ENCODE data around the gene PRR16.
A peak's percentile ranks its signal among the peaks of the same experiment; 100 is the strongest.

PRR16 gene

DNA sequence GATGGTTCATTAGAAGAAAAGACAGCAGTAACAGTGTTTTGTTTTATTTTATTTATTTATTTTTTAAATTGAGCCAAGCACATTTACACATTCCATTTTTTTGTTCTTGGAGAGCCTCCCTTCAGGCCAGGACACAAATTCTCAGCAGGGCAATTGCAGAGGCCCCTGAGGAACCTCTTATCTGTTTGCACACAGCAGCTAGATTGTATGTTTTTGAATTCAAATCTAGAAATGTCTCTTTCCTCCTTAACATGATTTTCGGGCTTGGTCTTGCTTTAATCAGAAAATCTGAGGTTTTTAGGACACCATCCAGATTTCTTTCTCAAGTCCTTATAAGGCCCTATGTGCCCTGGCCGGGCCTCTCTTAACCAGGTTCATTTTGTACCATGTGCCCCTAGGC is 76.0 kb downstream of the PRR16 start:
- Histone ChIP-seq H3K4me1 (ENCODE audit: insufficient read depth, insufficient read length) (no peaks in the 10 kb centered on the region), H3K9ac (ENCODE audit: insufficient read length, low read depth) (no peak overlapping the region), H3K9me3 (ENCODE audit: insufficient read depth, low read length) (no peaks in the 10 kb centered on the region), H3K27me3 (ENCODE audit: insufficient read depth, insufficient read length) (no peaks in the 10 kb centered on the region), H3K4me3 (ENCODE audit: insufficient read length, low read depth) (no peak overlapping the region), H3K36me3 (ENCODE audit: insufficient read depth, insufficient read length, low read length) (no peaks in the 10 kb centered on the region)
- no peak for DNase-seq (ENCODE audit: low read depth, low spot score)
- TF ChIP-seq YY1 (IDR thresholded peaks at IDR 0.05; ENCODE audit: insufficient read depth, insufficient read length) (no peak), ZNF274 (IDR thresholded peaks at IDR 0.05; ENCODE audit: low read depth, low read length) (no peak), SUZ12 (IDR thresholded peaks at IDR 0.05; ENCODE audit: extremely low read depth, insufficient read depth, insufficient read length) (no peak)

DNA sequence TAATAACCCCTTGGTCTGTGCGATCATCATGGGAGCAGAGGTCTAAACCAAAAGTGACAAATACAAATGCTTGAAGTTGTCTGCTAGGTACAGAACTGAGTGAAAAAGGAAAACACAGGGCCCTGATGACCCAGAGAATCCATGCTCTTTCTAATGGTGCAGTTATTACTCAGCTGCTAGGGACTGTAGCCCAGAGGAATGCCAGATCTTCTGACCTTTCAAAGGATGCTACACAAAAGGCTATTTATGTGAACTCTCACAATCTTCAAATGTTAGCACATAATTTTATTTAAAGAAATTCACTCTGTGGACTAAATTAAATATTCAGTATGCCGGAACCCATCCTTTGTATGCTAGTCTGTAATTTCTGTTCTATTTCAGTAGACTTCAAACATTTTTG is 79.9 kb downstream of the PRR16 start:
- Histone ChIP-seq H3K9ac (ENCODE audit: insufficient read length, low read depth) (no peak overlapping the region), H3K27me3 (ENCODE audit: insufficient read depth, insufficient read length) (no peaks in the 10 kb centered on the region), H3K4me3 (ENCODE audit: insufficient read length, low read depth) (no peak overlapping the region), H3K36me3 (ENCODE audit: insufficient read depth, insufficient read length, low read length) (no peaks in the 10 kb centered on the region), H3K4me1 (ENCODE audit: insufficient read depth, insufficient read length) (no peaks in the 10 kb centered on the region), H3K9me3 (ENCODE audit: insufficient read depth, low read length) (no peaks in the 10 kb centered on the region)
- TF ChIP-seq SUZ12 (IDR thresholded peaks at IDR 0.05; ENCODE audit: extremely low read depth, insufficient read depth, insufficient read length) (no peak), YY1 (IDR thresholded peaks at IDR 0.05; ENCODE audit: insufficient read depth, insufficient read length) (no peak), ZNF274 (IDR thresholded peaks at IDR 0.05; ENCODE audit: low read depth, low read length) (no peak)
- no peak for DNase-seq (ENCODE audit: low read depth, low spot score)

DNA sequence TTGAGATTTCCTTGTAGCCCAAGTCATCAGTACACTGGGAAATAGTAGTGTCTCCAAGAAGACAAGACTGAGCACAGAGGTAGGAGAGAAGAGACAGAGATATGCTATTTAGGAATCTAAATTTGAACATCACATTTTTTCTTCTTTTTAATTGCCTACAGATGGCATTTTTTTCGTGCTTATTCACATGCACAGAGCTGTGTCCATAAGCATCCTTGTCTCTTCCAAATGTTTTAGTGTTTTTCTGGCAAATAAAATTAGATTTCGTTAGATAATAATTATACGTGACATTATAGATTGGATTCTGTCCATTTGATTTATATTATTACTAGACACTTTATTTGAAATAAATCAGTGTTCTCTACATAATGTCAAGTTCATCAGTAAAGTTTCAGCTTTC is 80.9 kb downstream of the PRR16 start:
- H3K9me3 ChIP-seq (ENCODE audit: insufficient read depth, low read length) = no peaks in the 10 kb centered on the region
- DNase-seq (ENCODE audit: low read depth, low spot score) = no peak
- no peaks in the 10 kb centered on the region for H3K36me3 ChIP-seq (ENCODE audit: insufficient read depth, insufficient read length, low read length)
- no peaks in the 10 kb centered on the region for H3K27me3 ChIP-seq (ENCODE audit: insufficient read depth, insufficient read length)
- H3K4me3 ChIP-seq (ENCODE audit: insufficient read length, low read depth) = no peak overlapping the region
- no peaks in the 10 kb centered on the region for H3K4me1 ChIP-seq (ENCODE audit: insufficient read depth, insufficient read length)
- no peak overlapping the region for H3K9ac ChIP-seq (ENCODE audit: insufficient read length, low read depth)
- TF ChIP-seq ZNF274 (IDR thresholded peaks at IDR 0.05; ENCODE audit: low read depth, low read length) = no peak
- no peak for TF ChIP-seq SUZ12 (IDR thresholded peaks at IDR 0.05; ENCODE audit: extremely low read depth, insufficient read depth, insufficient read length)
- TF ChIP-seq YY1 (IDR thresholded peaks at IDR 0.05; ENCODE audit: insufficient read depth, insufficient read length) = no peak

DNA sequence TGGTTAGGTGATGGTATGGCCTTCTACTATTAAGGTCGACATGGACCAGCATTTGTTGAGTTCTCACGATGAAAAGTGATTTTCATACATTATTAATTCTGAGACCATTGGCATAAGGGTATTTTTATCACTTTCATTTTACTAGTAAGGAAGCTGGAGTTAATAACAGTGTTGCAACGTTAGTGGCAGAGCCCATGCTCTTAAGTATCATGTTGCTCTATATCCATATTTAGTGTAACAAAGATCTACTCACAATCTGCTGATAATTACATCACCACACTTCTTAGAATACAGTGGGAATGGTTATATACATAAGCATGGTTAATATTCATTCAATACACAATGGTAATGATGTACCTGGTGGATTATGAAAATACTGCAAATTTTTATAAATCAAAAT is 81.9 kb downstream of the PRR16 start:
- TF ChIP-seq ZNF274 (IDR thresholded peaks at IDR 0.05; ENCODE audit: low read depth, low read length) (no peak), SUZ12 (IDR thresholded peaks at IDR 0.05; ENCODE audit: extremely low read depth, insufficient read depth, insufficient read length) (no peak), YY1 (IDR thresholded peaks at IDR 0.05; ENCODE audit: insufficient read depth, insufficient read length) (no peak)
- Histone ChIP-seq H3K4me1 (ENCODE audit: insufficient read depth, insufficient read length) (no peaks in the 10 kb centered on the region), H3K4me3 (ENCODE audit: insufficient read length, low read depth) (no peak overlapping the region), H3K9me3 (ENCODE audit: insufficient read depth, low read length) (no peaks in the 10 kb centered on the region), H3K36me3 (ENCODE audit: insufficient read depth, insufficient read length, low read length) (no peaks in the 10 kb centered on the region), H3K9ac (ENCODE audit: insufficient read length, low read depth) (no peak overlapping the region), H3K27me3 (ENCODE audit: insufficient read depth, insufficient read length) (no peaks in the 10 kb centered on the region)
- no peak for DNase-seq (ENCODE audit: low read depth, low spot score)

DNA sequence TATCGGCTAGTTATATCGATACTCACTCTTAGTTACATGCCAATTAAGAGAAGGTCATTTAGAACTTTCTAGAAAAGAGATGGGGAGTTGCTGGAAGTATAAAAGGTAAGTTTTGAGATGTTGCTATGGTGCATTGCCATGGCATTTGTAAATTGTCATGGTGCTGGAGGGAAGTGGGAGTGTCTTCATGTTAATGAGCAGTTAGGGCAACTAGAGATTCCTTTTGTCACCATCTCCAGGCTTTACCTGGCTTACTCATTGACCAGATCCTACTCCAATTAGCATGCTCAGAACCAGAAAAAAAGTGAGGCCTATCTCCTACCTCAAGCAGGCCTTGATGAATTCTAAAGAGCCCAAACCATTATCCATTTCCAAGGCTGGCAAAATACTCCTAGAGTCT is 82.8 kb downstream of the PRR16 start:
- no peak overlapping the region for H3K9ac ChIP-seq (ENCODE audit: insufficient read length, low read depth)
- DNase-seq (ENCODE audit: low read depth, low spot score) = peak; percentile 5
- TF ChIP-seq SUZ12 (IDR thresholded peaks at IDR 0.05; ENCODE audit: extremely low read depth, insufficient read depth, insufficient read length) (no peak), ZNF274 (IDR thresholded peaks at IDR 0.05; ENCODE audit: low read depth, low read length) (no peak), YY1 (IDR thresholded peaks at IDR 0.05; ENCODE audit: insufficient read depth, insufficient read length) (no peak)
- H3K36me3 ChIP-seq (ENCODE audit: insufficient read depth, insufficient read length, low read length) = no peaks in the 10 kb centered on the region
- no peaks in the 10 kb centered on the region for H3K9me3 ChIP-seq (ENCODE audit: insufficient read depth, low read length)
- H3K4me1 ChIP-seq (ENCODE audit: insufficient read depth, insufficient read length) = no peaks in the 10 kb centered on the region
- no peak overlapping the region for H3K4me3 ChIP-seq (ENCODE audit: insufficient read length, low read depth)
- H3K27me3 ChIP-seq (ENCODE audit: insufficient read depth, insufficient read length) = no peaks in the 10 kb centered on the region

DNA sequence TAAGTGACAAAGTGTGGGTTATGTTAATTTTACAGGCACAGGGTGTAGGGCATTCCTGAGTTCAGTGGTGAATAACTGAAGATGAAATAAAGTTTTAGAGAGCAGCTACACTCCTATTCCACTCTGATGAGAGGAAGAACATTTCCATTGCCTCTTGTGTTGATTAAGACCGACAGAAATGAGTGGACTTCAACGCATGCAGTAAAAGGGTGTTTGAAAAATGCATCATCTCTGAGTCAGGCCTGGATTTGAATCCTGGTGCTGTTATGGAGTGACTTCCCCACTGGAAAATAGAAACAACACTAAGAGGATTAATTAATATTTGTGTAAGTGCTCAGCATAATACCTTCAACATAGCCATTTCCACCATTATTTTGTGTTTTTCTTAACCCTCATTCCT is 86.3 kb downstream of the PRR16 start:
- H3K4me3 ChIP-seq (ENCODE audit: insufficient read length, low read depth) = no peak overlapping the region
- no peaks in the 10 kb centered on the region for H3K36me3 ChIP-seq (ENCODE audit: insufficient read depth, insufficient read length, low read length)
- no peaks in the 10 kb centered on the region for H3K27me3 ChIP-seq (ENCODE audit: insufficient read depth, insufficient read length)
- H3K9ac ChIP-seq (ENCODE audit: insufficient read length, low read depth) = no peak overlapping the region
- no peak for DNase-seq (ENCODE audit: low read depth, low spot score)
- no peaks in the 10 kb centered on the region for H3K9me3 ChIP-seq (ENCODE audit: insufficient read depth, low read length)
- TF ChIP-seq ZNF274 (IDR thresholded peaks at IDR 0.05; ENCODE audit: low read depth, low read length) (no peak), YY1 (IDR thresholded peaks at IDR 0.05; ENCODE audit: insufficient read depth, insufficient read length) (no peak)
- H3K4me1 ChIP-seq (ENCODE audit: insufficient read depth, insufficient read length) = no peaks in the 10 kb centered on the region

DNA sequence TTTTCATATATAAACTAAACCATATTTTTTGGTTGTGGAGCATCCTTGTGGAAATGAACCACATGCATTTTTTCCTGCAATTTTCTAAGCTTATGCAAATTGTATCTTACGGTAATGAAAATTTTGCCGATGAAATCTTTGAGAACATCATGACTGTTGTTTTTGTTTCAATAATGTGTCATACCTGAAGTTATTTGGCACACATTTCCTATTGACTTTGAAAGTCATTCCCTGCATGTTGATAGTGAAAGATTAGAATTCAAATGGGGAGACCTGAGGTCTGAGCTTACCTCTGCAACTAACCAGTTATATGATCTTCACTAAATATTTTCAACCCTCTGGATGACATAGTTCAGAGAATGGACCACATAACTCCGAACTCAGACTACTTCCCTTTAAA is 88.5 kb downstream of the PRR16 start:
- Histone ChIP-seq H3K9ac (ENCODE audit: insufficient read length, low read depth) (no peak overlapping the region), H3K4me1 (ENCODE audit: insufficient read depth, insufficient read length) (no peaks in the 10 kb centered on the region), H3K36me3 (ENCODE audit: insufficient read depth, insufficient read length, low read length) (no peaks in the 10 kb centered on the region), H3K9me3 (ENCODE audit: insufficient read depth, low read length) (no peaks in the 10 kb centered on the region), H3K4me3 (ENCODE audit: insufficient read length, low read depth) (no peak overlapping the region), H3K27me3 (ENCODE audit: insufficient read depth, insufficient read length) (no peaks in the 10 kb centered on the region)
- no peak for DNase-seq (ENCODE audit: low read depth, low spot score)
- TF ChIP-seq YY1 (IDR thresholded peaks at IDR 0.05; ENCODE audit: insufficient read depth, insufficient read length) = no peak
- no peak for TF ChIP-seq ZNF274 (IDR thresholded peaks at IDR 0.05; ENCODE audit: low read depth, low read length)
- TF ChIP-seq SUZ12 (IDR thresholded peaks at IDR 0.05; ENCODE audit: extremely low read depth, insufficient read depth, insufficient read length) = no peak

DNA sequence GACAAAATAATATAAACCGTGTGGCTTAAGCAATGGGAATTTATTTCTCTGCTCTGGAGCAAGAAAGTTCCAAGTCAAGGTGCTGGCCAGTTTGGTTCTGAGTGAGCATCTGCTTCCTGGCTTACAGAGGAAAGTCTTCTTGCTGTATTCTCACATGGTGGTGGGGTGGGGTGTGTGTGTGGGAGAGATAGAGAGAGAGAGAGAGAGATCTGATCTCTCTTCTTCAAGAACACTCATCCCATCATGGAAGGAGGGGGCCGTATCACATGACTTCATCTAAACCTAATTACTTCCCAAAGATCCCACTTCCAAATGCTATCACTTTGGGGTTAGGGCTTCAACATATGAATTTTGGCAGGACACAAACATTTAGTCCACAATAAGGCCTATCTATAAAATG is 91.2 kb downstream of the PRR16 start:
- H3K4me1 ChIP-seq (ENCODE audit: insufficient read depth, insufficient read length) = no peaks in the 10 kb centered on the region
- no peaks in the 10 kb centered on the region for H3K27me3 ChIP-seq (ENCODE audit: insufficient read depth, insufficient read length)
- TF ChIP-seq SUZ12 (IDR thresholded peaks at IDR 0.05; ENCODE audit: extremely low read depth, insufficient read depth, insufficient read length) = no peak
- TF ChIP-seq ZNF274 (IDR thresholded peaks at IDR 0.05; ENCODE audit: low read depth, low read length) = no peak
- no peak for TF ChIP-seq YY1 (IDR thresholded peaks at IDR 0.05; ENCODE audit: insufficient read depth, insufficient read length)
- no peaks in the 10 kb centered on the region for H3K9me3 ChIP-seq (ENCODE audit: insufficient read depth, low read length)
- no peak overlapping the region for H3K9ac ChIP-seq (ENCODE audit: insufficient read length, low read depth)
- H3K4me3 ChIP-seq (ENCODE audit: insufficient read length, low read depth) = no peak overlapping the region
- H3K36me3 ChIP-seq (ENCODE audit: insufficient read depth, insufficient read length, low read length) = no peaks in the 10 kb centered on the region
- no peak for DNase-seq (ENCODE audit: low read depth, low spot score)
